ENCODE measurements around the gene ZCCHC9.
"Not testable (repeated sequence)": the region's sequence is repeated elsewhere in the genome, so short reads cannot be mapped to it uniquely, and the experiment has no call there.

ZCCHC9 gene

DNA sequence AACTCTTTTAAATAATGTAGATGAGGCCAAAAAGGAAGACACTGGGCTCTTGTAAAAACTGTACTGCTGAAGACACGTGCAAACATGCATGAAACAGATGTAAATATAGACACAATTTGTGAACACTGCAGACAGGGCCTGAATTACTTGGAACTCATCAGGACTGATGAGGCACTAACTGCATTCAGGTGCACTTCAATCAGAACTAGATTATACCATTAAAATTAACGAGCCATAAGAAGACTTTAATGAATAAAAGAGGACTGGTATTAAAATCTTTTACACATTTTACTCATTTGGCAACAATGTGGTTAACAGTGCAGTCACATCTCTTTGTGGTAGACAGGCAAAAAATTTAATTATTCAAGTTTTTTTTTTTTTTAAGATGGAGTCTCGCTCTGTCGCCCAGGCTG is 13.4 kb upstream of the ZCCHC9 start:
- ChIA-PET CTCF (interaction anchor here (0.9 to 2.7 kb wide), 2 partner anchors 10 to 82 kb away, joined by 3 to 17 read pairs; no protein-coding TSS in a partner anchor), POLR2A (interaction anchor here (0.7 kb wide), 1 partner anchor 1028 kb away, joined by 4 read pairs; no protein-coding TSS in a partner anchor)
- DNase-seq (ENCODE audit: extremely low spot score), result peak; percentile 9
- no peak for TF ChIP-seq CTCF (IDR thresholded peaks at IDR 0.05; ENCODE audit: control extremely low read depth, extremely low read depth, low read depth, missing control alignments)

GRCh38 chr5:81290146-81290545 is 11.2 kb upstream of the ZCCHC9 start:
- no peak for DNase-seq (ENCODE audit: extremely low spot score)
- POLR2A ChIA-PET, result no interaction called here
- CTCF ChIA-PET, result interaction anchor here (1.4 to 2.1 kb wide), 2 partner anchors 10 to 13 kb away, joined by 3 to 7 read pairs; no protein-coding TSS in a partner anchor
- TF ChIP-seq CTCF (IDR thresholded peaks at IDR 0.05; ENCODE audit: control extremely low read depth, extremely low read depth, low read depth, missing control alignments), result no peak

- ChIA-PET CTCF (interaction anchor here (1.0 to 2.4 kb wide), 3 partner anchors 9 to 15 kb away, joined by 3 to 16 read pairs (median 7); partner anchors contain the start of gene ZCCHC9), POLR2A (no interaction called here)
- no peak for TF ChIP-seq CTCF (IDR thresholded peaks at IDR 0.05; ENCODE audit: control extremely low read depth, extremely low read depth, low read depth, missing control alignments)
- DNase-seq (ENCODE audit: extremely low spot score), result no peak
These were observed 9.3 kb upstream of the ZCCHC9 start for GRCh38 chr5:81292130-81292529.

GRCh38 chr5:81294021-81294420 is 7.4 kb upstream of the ZCCHC9 start:
- POLR2A ChIA-PET; CTCF ChIA-PET; DNase-seq (ENCODE audit: extremely low spot score): not testable (repeated sequence)

GRCh38 chr5:81297531-81297930 is 3.9 kb upstream of the ZCCHC9 start:
- ChIA-PET CTCF (interaction anchor here (1.9 to 4.0 kb wide), 3 partner anchors 11 to 27 kb away, joined by 5 to 17 read pairs (median 14); no protein-coding TSS in a partner anchor), POLR2A (no interaction called here)
- TF ChIP-seq CTCF (IDR thresholded peaks at IDR 0.05; ENCODE audit: control extremely low read depth, extremely low read depth, low read depth, missing control alignments), result no peak
- DNase-seq (ENCODE audit: extremely low spot score), result no peak

DNA sequence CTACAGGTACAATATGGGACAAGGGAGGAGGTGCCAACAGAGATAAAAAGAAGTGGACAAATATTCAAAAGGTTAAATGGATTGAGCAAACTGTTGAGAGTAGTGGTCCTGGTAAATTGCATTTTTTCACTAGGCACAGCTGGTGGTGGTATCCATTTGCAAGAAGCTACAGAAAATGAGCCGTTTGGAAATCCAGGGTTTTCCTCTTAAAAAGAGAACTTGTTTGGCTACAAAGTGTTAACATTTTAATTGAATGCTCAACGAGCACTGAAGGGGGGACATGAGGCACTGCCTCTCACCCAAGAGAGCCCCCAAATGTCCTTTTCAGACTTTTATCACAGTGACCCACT is 491 bp upstream of the ZCCHC9 start:
- no peak for DNase-seq (ENCODE audit: extremely low spot score)
- no peak for TF ChIP-seq CTCF (IDR thresholded peaks at IDR 0.05; ENCODE audit: control extremely low read depth, extremely low read depth, low read depth, missing control alignments)
- ChIA-PET CTCF (interaction anchor here (2.2 to 4.1 kb wide), 3 partner anchors 9 to 68 kb away, joined by 7 to 23 read pairs (median 16); partner anchors contain the start of gene CKMT2), POLR2A (no interaction called here)

GRCh38 chr5:81302596-81302995 is 1.2 kb downstream of the ZCCHC9 start:
- no peak for TF ChIP-seq CTCF (IDR thresholded peaks at IDR 0.05; ENCODE audit: control extremely low read depth, extremely low read depth, low read depth, missing control alignments)
- ChIA-PET CTCF (interaction anchor here (0.9 to 4.1 kb wide), 7 partner anchors 11 to 93 kb away, joined by 3 to 23 read pairs (median 4); no protein-coding TSS in a partner anchor), POLR2A (no interaction called here)
- no peak for DNase-seq (ENCODE audit: extremely low spot score)

Measured in GM10248 (cell line).